ENCODE results near the gene DOCK9.
"Not testable (repeated sequence)": the region's sequence is repeated elsewhere in the genome, so short reads cannot be mapped to it uniquely, and the experiment has no call there.

DOCK9 gene

DNA sequence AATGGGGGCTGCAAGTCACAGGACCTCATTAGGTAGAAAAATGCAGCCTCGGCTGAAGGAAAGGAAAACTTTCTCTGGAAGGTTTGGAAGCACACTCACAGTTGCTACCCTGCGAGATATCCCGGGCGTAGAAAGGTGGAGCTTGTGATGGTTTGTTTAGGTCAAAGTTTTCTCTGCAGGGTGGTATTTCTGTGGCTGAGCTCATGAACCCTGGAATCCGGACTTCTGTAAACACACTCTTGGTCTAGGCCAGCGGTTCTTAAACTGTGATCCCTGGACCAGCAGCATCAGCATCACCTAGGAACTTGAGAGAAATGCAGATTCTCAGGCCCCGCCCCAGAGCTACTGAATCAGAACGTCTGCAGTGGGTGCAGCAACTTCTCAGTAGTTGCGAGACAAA lies 222.1 kb downstream of the DOCK9 start:
- no peak for DNase-seq

DNA sequence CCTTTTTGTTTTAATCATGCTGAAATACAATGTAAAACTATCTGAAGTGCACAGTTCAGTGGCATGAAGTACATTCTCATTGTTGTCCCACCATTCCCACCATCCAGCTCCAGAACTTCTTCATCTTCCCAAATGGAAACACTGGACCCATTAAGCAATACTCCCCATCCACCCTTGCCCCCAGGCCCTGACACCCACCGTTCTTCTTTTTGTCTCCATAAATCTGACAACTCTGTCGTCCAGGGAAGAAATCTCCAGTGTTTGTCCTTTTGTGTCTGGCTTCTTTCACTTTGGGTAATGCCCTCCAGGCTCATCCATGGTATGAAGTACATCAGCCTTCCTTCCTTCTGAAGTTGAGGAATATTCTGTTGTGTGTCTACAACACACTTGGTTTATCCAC lies 222.7 kb downstream of the DOCK9 start:
- DNase-seq, result no peak

DNA sequence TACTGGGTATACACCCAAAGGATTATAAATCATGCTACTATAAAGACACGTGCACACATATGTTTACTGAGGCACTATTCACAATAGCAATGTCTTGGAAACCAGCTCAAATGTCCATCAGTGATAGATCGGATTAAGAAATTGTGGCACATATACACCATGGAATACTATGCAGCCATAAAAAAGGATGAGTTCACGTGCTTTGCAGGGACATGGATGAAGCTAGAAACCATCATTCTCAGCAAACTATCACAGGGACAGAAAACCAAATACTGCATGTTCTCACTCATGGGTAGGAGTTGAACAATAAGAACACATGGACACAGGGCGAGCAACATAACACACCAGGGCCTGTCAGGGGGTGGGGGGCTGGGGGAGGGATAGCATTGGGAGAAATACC lies 223.4 kb downstream of the DOCK9 start:
- not testable (repeated sequence) for DNase-seq

DNA sequence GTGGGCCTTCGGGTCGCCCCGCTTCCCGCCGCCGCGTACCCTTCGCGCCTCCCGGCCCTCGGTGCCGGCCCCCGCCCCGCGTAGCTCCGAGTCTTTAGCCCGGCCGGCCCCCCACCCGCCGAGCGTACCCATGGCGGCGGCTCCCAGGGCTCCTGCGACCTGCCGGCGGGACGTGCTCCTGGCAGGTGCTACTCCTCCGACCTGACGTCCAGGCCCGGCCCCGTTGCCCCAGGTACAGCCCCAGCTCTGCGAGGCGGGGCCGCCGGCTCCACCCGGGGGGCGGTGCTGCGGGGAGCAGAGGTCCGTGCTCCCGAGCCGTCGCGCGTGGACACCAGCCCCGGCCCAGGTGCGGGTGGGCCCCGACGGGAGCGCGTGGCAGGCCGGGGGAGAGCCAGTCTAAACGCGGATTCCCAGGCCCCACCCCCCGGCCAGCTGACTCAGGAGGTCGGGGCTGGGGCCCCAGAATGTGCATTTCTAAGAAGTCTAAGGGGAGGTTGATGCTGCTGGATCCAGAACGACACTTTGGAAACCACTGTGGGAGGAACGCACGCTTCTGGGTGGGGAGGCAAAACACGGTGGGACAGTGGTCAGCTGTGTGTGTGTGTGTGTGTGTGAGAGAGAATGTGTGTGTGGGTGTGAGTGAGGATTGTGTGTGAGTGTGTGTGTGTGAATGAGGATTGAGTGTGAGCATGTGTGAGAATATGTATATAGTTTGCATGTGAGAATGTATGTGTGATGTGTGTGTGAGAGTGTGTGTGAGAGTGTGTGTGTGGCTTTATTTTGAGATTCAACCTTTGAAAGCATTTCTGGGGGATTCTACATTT lies 225.2 kb downstream of the DOCK9 start, which contains the start of gene SLC15A1:
SLC15A1 (minus strand) TSS at position 206 of the 824 bp plus-strand sequence; CDS start at position 132, 74 bp downstream.
- DNase-seq, result no peak

DNA sequence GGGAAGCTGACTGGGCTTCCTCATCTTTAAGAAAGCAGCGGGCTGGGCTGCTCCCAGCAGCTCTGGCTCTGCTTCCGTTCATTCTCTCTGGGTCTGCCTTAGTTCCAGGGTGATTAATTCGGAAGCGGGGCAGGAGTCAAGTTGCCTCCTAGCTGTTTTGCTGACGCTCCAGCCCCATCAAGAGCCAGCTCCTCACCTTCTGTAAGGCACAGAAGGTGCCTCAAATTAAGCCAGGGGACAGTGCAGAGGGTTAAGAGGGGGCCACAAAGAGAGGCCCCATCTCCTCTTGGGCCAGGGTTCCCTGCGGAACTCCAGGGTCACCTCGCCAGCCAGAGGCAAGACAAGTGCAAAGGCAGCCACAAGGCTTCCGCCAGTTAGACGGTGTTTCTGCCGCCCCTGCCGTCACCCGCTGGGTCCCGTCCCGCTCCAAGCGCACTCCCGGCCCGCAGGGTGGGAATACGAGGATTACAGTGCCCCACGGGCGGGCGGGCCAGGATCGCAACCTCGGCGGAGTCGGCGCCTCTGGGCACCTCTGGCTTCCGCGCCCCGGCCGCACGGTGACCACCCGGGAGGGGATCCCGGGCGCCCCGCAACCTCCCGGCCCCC lies 225.9 kb downstream of the DOCK9 start:
- no peak for DNase-seq

DNA sequence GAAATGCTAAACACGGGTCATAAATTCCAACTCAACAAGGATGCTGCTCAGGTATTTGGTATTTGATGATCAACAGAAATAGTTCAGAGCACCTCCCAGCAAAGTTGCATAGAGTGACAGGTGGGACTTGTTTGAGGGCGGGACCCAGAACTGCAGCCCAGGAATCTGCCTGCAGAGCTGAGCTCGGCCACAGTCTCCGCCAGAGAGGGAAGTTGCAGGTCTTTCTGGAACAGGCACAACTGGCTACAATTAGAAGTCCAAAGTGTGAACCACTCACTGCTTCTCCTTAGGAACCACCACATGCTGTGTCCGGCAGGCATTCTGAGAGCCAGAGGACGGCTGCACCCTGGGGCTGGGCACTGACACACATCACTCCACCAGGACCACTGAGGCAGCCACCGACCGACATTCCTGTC lies 226.5 kb downstream of the DOCK9 start:
- DNase-seq, result no peak

DNA sequence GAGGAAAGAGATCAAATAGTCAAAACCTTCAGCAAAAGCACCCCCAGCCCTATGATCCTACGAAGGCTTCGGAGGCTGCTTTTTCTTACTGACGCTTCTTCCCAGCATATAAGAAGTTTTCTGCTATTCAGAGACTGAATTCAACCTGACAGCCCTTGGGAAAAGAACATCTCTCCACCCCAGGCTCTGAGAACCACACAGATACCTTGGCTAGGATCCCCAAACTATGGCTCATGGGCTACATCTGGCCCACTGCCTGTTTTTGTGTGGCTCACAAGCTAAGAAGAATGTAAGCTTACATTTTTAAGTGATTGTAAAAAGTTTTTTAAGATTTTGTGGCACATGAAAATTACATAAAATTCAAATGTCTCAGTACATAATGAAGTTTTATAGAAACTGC lies 228.4 kb downstream of the DOCK9 start:
- DNase-seq, result no peak

DNA sequence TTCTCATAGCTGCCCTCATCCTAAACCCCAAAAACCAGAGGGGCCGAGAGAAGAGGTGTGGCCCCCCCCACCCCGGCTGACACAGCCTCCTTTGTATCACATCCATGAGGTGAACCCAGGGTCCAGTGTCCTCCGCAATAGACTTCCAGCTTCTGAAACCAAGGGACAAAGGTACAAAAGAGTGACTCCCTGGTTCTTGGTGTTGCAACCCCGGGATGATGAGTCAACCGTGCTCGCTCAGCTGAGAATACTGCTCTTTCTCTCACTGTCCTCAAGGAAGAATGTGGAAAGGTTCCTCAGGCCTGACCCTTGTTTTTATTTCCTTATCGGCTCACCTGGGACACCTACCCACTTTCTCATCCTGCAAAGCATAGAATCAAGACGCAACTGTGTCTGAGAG lies 230.9 kb downstream of the DOCK9 start:
- no peak for DNase-seq

Data from SW 1271 (cell line).